ENCODE measurements around the gene GNG7. TPM values are rescaled to one million over a fixed set of nuclear protein-coding genes. Genes with fewer than 3 reads are reported as not detected.
"Not testable (repeated sequence)": the region's sequence is repeated elsewhere in the genome, so short reads cannot be mapped to it uniquely, and the experiment has no call there.

The GNG7 gene
- total RNA-seq, 2 donors from 2014 or later = 8.7 to 22.9 TPM

DNA sequence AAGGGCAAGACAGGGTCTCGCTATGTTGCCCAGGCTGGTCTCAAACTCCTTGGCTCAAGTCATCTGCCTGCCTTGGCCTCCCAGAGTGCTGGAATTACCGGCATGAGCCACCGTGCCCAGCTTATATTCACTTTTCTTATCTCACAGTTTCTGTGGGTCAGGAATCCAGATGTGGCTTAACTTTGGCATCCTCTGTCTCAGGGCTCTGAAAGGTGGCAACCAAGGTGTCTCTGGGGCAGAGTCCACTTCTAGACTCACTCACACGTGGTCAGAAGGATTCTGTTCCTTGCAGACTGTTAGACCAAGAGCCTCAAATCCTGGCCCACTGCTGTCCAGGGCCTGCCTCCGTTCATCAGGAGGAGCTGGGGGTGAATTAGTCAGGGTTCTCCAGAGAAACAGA lies 238.1 kb downstream of the GNG7 start:
- no peaks in the 10 kb centered on the region for H3K36me3 ChIP-seq
- DNase-seq (ENCODE audit: low spot score) = no peak
- TF ChIP-seq POLR2AphosphoS5 (IDR thresholded peaks at IDR 0.05) (no peak), POLR2A (IDR thresholded peaks at IDR 0.05) (no peak)
- TF ChIP-seq, protein P1, sequence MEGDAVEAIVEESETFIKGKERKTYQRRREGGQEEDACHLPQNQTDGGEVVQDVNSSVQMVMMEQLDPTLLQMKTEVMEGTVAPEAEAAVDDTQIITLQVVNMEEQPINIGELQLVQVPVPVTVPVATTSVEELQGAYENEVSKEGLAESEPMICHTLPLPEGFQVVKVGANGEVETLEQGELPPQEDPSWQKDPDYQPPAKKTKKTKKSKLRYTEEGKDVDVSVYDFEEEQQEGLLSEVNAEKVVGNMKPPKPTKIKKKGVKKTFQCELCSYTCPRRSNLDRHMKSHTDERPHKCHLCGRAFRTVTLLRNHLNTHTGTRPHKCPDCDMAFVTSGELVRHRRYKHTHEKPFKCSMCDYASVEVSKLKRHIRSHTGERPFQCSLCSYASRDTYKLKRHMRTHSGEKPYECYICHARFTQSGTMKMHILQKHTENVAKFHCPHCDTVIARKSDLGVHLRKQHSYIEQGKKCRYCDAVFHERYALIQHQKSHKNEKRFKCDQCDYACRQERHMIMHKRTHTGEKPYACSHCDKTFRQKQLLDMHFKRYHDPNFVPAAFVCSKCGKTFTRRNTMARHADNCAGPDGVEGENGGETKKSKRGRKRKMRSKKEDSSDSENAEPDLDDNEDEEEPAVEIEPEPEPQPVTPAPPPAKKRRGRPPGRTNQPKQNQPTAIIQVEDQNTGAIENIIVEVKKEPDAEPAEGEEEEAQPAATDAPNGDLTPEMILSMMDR (IDR thresholded peaks at IDR 0.05) = no peak
- H3K27me3 ChIP-seq (replicated peaks; ENCODE audit: insufficient read depth) = no peaks in the 10 kb centered on the region
- no peaks in the 10 kb centered on the region for H3K9me3 ChIP-seq
- 73% methylated on average over 5 of the region's 5 CpGs for WGBS
- peaks cover 11% of the 10 kb centered on the region for H3K4me1 ChIP-seq (replicated peaks)
- H3K4me3 ChIP-seq = no peak overlapping the region
- no peak overlapping the region for H3K27ac ChIP-seq
- intact Hi-C loops (cut with DNase I) = no loop called here

DNA sequence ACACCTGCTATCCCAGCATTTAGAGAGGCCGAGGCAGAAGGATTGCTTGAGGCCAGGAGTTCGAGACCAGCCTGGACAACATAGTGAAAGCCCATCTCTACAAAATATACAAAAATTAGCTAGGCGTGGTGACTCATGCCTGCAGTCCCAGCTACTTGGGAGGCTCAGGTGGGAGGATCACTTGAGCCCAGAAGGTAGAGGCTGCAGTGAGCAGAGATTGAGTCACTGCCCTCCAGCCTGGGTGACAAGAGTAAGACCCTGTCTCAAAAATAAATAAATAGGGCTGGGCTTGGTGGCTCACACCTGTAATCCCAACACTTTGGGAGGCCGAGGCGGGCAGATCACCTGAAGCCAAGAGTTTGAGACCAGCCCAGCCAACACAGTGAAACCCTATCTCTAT lies 238.8 kb downstream of the GNG7 start:
- H3K4me3 ChIP-seq; H3K27ac ChIP-seq; H3K36me3 ChIP-seq; DNase-seq (ENCODE audit: low spot score); H3K9me3 ChIP-seq; H3K27me3 ChIP-seq (replicated peaks; ENCODE audit: insufficient read depth); intact Hi-C loops (cut with DNase I): not testable (repeated sequence)
- peaks cover 11% of the 10 kb centered on the region for H3K4me1 ChIP-seq (replicated peaks)
- WGBS = 92% methylated on average over 5 of the region's 5 CpGs

- TF ChIP-seq POLR2A (IDR thresholded peaks at IDR 0.05) = no peak
- TF ChIP-seq, protein P1 (IDR thresholded peaks at IDR 0.05) = no peak
- TF ChIP-seq POLR2AphosphoS5 (IDR thresholded peaks at IDR 0.05) = peak; percentile 81
- peaks cover 11% of the 10 kb centered on the region for H3K4me1 ChIP-seq (replicated peaks)
- intact Hi-C loops (cut with DNase I) = no loop called here
- peak; percentile 83 for DNase-seq (ENCODE audit: low spot score)
- H3K27ac ChIP-seq = peak overlapping the region; percentile 4 to 47
- 10% methylated on average over 41 of the region's 46 CpGs for WGBS
- H3K36me3 ChIP-seq = no peaks in the 10 kb centered on the region
- H3K4me3 ChIP-seq = peak overlapping the region; percentile 33 to 45
- H3K9me3 ChIP-seq = no peaks in the 10 kb centered on the region
- no peaks in the 10 kb centered on the region for H3K27me3 ChIP-seq (replicated peaks; ENCODE audit: insufficient read depth)
Observed at GRCh38 chr19:2462635-2463421, 239.7 kb downstream of the GNG7 start.

DNA sequence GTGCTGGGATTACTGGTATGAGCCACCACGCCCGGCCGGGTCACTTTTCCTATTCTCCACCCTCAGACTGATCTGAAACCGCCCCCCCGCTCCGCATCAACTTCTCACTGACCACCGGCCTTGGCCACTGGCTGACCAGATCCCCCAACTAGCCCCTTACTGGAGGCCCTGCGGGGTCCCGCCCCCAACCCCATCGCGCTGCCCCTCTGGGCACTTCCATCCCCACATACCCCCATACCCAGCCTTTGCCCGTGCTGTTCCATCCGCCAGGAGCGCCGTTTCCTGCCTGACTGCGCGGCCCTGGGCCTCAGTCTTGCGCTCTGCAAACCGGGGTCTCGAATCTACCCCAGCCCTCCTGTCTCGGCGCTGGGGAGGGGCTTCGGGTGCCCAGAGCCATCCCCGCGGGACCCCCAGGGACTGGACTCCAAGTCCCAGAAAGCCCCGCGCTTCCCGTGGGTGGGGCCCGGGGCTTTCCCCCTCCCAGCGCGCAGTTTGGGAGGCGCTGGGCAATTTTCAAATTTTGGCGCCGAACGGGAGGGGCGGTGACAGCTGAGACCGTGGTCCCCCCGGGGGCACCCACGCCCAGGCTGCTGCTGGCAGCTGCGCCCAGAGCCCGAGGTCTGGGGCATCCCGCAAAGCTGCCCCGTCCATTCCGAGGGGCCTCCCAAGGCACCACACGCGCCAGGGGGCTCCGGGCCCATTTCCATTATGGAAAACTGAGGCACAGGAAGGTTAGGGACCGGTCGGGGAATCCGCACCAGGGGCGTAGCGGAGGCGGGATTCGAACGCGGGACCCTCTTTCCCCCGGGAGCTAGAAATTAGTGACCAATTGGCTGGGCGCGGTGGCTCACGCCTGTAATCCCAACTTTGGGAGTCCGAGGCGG lies 240.5 kb downstream of the GNG7 start:
- intact Hi-C loops (cut with DNase I) = no loop called here
- Histone ChIP-seq H3K4me1 (replicated peaks) (peaks cover 11% of the 10 kb centered on the region), H3K4me3 (peak overlapping the region; percentile 33 to 45), H3K9me3 (no peaks in the 10 kb centered on the region), H3K27ac (peak overlapping the region; percentile 4 to 47), H3K27me3 (replicated peaks; ENCODE audit: insufficient read depth) (no peaks in the 10 kb centered on the region), H3K36me3 (no peaks in the 10 kb centered on the region)
- no peak for DNase-seq (ENCODE audit: low spot score)
- TF ChIP-seq POLR2AphosphoS5 (IDR thresholded peaks at IDR 0.05) = peak; percentile 30
- TF ChIP-seq, protein P1 (IDR thresholded peaks at IDR 0.05) = no peak
- WGBS = 4% methylated on average over 53 of the region's 62 CpGs

Small RNA genes lying within 50 kb of the gene (microRNA-seq; reads per million reads assigned to microRNA genes)
- not detected for gene MIR7850

Small RNA genes lying within 50 kb of the gene (small RNA-seq; reads per million reads assigned to genes)
- gene MIR7850 = 0 to 0.10 reads per million in 2 donors
- 0 reads per million in 2 donors for gene RN7SL121P
- 0 reads per million in 2 donors for gene RNU6-993P

Other genes starting within 250 kb of the GNG7 start
- gene LMNB2, start 245.7 kb downstream of the GNG7 start, total RNA-seq = 10 to 100 TPM; 28.5 to 39.1 TPM
- 10 to 100 TPM; 90.7 to 94.6 TPM for gene GADD45B, start 226.6 kb downstream of the GNG7 start, total RNA-seq
- gene DIRAS1, start 18.7 kb upstream of the GNG7 start, total RNA-seq = 10 to 100 TPM in 1 of 2 donors, 1 to 10 TPM in 1; 3.8 to 24.6 TPM
- gene SLC39A3, start 37.3 kb upstream of the GNG7 start, total RNA-seq = 10 to 100 TPM; 46.6 to 67.9 TPM
- 10 to 100 TPM; 72.4 to 87.9 TPM for gene SGTA, start 80.6 kb upstream of the GNG7 start, total RNA-seq
- 100 to 1,000 TPM; 119 to 132 TPM for gene THOP1, start 82.8 kb upstream of the GNG7 start, total RNA-seq
- gene ZNF554, start 117.2 kb upstream of the GNG7 start, total RNA-seq = 1 to 10 TPM; 4.4 to 8.6 TPM
- gene ZNF555, start 138.8 kb upstream of the GNG7 start, total RNA-seq = 1 to 10 TPM; 5.0 to 6.9 TPM
- gene ZNF556, start 164.6 kb upstream of the GNG7 start, total RNA-seq = under 1 TPM in 1 of 2 donors, not detected in 1; 0.28 TPM
- gene ZNF57, start 198.2 kb upstream of the GNG7 start, total RNA-seq = 10 to 100 TPM in 1 of 2 donors, 1 to 10 TPM in 1; 4.8 to 10.7 TPM
- gene ZNF77, start 242.3 kb upstream of the GNG7 start, total RNA-seq = 1 to 10 TPM; 2.8 to 6.6 TPM